Measurements from ENCODE around the gene RABL6. TPM values are rescaled to one million over a fixed set of nuclear protein-coding genes. Genes with fewer than 3 reads are reported as not detected.
"Not testable (repeated sequence)": the region's sequence is repeated elsewhere in the genome, so short reads cannot be mapped to it uniquely, and the experiment has no call there.

Gene RABL6
- total and polyA plus RNA-seq, 7 donors = 36.0 to 103 (median 55.9) TPM

- WGBS, 2 donors = 46 to 61% methylated on average over 11 of the region's 11 CpGs
- intact Hi-C loops (cut with DNase I) = loop anchor here (2.0 to 5.0 kb wide), 3 partner anchors 14 to 73 kb away; partner anchors contain the start of genes TMEM141 and TRAF2
- Histone ChIP-seq H3K4me3 (peak overlapping the region; percentile 93 to 100 (median 100)), H3K27me3 (no peaks in the 10 kb centered on the region), H3K9me3 (no peaks in the 10 kb centered on the region), H3K4me1 (peaks cover 0 to 29% (median 21%) of the 10 kb centered on the region in 4 donors), H3K27ac (peak overlapping the region; percentile 90 to 97 (median 94)), H3K36me3 (peaks cover 21 to 38% (median 31%) of the 10 kb centered on the region in 4 donors)
- no peak for TF ChIP-seq POLR2AphosphoS5 (IDR thresholded peaks at IDR 0.05)
- no peak for TF ChIP-seq POLR2A (IDR thresholded peaks at IDR 0.05)
- no peak for TF ChIP-seq EP300 (IDR thresholded peaks at IDR 0.05)
- TF ChIP-seq CTCF (IDR thresholded peaks at IDR 0.05) = no peak
- DNase-seq = no peak
These were observed 57.5 kb downstream of the RABL6 start for GRCh38 chr9:136865041-136865767.

GRCh38 chr9:136865768-136866103 lies 58.0 kb downstream of the RABL6 start:
- Histone ChIP-seq H3K27ac (peak overlapping the region; percentile 90 to 97 (median 94)), H3K4me1 (peaks cover 0 to 29% (median 21%) of the 10 kb centered on the region in 4 donors), H3K9me3 (no peaks in the 10 kb centered on the region), H3K27me3 (no peaks in the 10 kb centered on the region), H3K4me3 (peak overlapping the region; percentile 93 to 100 (median 100)), H3K36me3 (peaks cover 21 to 33% (median 29%) of the 10 kb centered on the region in 4 donors)
- intact Hi-C loops (cut with DNase I) = loop anchor here (1.0 to 5.0 kb wide), 4 partner anchors 15 to 79 kb away; partner anchors contain the start of genes FBXW5, TMEM141 and TRAF2
- peak; percentile 74 for DNase-seq
- TF ChIP-seq POLR2AphosphoS5 (IDR thresholded peaks at IDR 0.05) (no peak), CTCF (IDR thresholded peaks at IDR 0.05) (no peak), POLR2A (IDR thresholded peaks at IDR 0.05) (no peak), EP300 (IDR thresholded peaks at IDR 0.05) (no peak)
- WGBS, 2 donors = 2% methylated on average over 20 of the region's 20 CpGs

GRCh38 chr9:136866898-136867421 lies 59.2 kb downstream of the RABL6 start:
- H3K27ac ChIP-seq = peak overlapping the region; percentile 90 to 97 (median 94)
- 70 to 79% methylated on average over 29 of the region's 29 CpGs for WGBS, 2 donors
- peak; percentile 65 for DNase-seq

GRCh38 chr9:136867480-136867879 lies 59.7 kb downstream of the RABL6 start:
- intact Hi-C loops (cut with DNase I) = loop anchor here (5.0 kb wide), 1 partner anchor 75 kb away; the partner anchor contains the start of gene TMEM141
- DNase-seq = no peak
- Histone ChIP-seq H3K4me3 (no peak overlapping the region), H3K36me3 (peaks cover 12 to 16% (median 13%) of the 10 kb centered on the region in 4 donors), H3K9me3 (no peaks in the 10 kb centered on the region), H3K4me1 (peaks cover 0 to 29% (median 21%) of the 10 kb centered on the region in 4 donors), H3K27ac (no peak overlapping the region), H3K27me3 (no peaks in the 10 kb centered on the region)
- WGBS, 2 donors = 98% methylated on average over 18 of the region's 18 CpGs
- TF ChIP-seq CTCF (IDR thresholded peaks at IDR 0.05) (no peak), POLR2AphosphoS5 (IDR thresholded peaks at IDR 0.05) (no peak), POLR2A (IDR thresholded peaks at IDR 0.05) (no peak), EP300 (IDR thresholded peaks at IDR 0.05) (no peak)

More at GRCh38 chr9:136866898-136867421, 59.2 kb downstream of the RABL6 start:
- H3K4me3 ChIP-seq = peak overlapping the region; percentile 93 to 100 (median 100)
- H3K4me1 ChIP-seq = peaks cover 0 to 29% (median 21%) of the 10 kb centered on the region in 4 donors
- intact Hi-C loops (cut with DNase I) = loop anchor here (1.0 to 5.0 kb wide), 2 partner anchors 75 to 77 kb away; partner anchors contain the start of genes FBXW5 and TMEM141
- H3K27me3 ChIP-seq, H3K9me3 ChIP-seq: not testable (repeated sequence)
- peaks cover 12 to 21% (median 18%) of the 10 kb centered on the region in 4 donors for H3K36me3 ChIP-seq

GRCh38 chr9:136867917-136868316 lies 60.2 kb downstream of the RABL6 start:
- peaks cover 8 to 11% (median 9%) of the 10 kb centered on the region in 4 donors for H3K36me3 ChIP-seq
- DNase-seq = no peak
- no peak overlapping the region for H3K27ac ChIP-seq
- H3K27me3 ChIP-seq = no peaks in the 10 kb centered on the region
- intact Hi-C loops (cut with DNase I) = loop anchor here (5.0 kb wide), 1 partner anchor 76 kb away; the partner anchor contains the start of gene TMEM141
- H3K4me3 ChIP-seq = no peak overlapping the region
- no peaks in the 10 kb centered on the region for H3K9me3 ChIP-seq
- TF ChIP-seq POLR2AphosphoS5 (IDR thresholded peaks at IDR 0.05) = no peak
- no peak for TF ChIP-seq CTCF (IDR thresholded peaks at IDR 0.05)
- no peak for TF ChIP-seq POLR2A (IDR thresholded peaks at IDR 0.05)
- TF ChIP-seq EP300 (IDR thresholded peaks at IDR 0.05) = no peak
- peaks cover 0 to 29% (median 21%) of the 10 kb centered on the region in 4 donors for H3K4me1 ChIP-seq
- WGBS, 2 donors = 97 to 99% methylated on average over 18 of the region's 18 CpGs
